Stomach (tissue), 9 donors: ENCODE measurements around the gene GLOD5. TPM values are rescaled to one million over a fixed set of nuclear protein-coding genes. Genes with fewer than 3 reads are reported as not detected.

Experiments
- DNase-seq, 2 donors: peaks; one replicate each; pipeline versions ENCODE4 v3.0.0 to v3.0.0-alpha.2; 2013 to 2019
- H3K27ac ChIP-seq, 5 donors: fragments of 200-600 bp in 4 of 5; sonication (generic) in 4 of 5; one replicate each; pipeline ENCODE4 v1.5.1; 2013 to 2019; ENCODE audit warnings: mild to moderate bottlenecking in 1 of 5, moderate library complexity in 1 of 5
- H3K27me3 ChIP-seq, 3 donors: fragments of 200-600 bp; sonication (generic); one replicate each; pipeline ENCODE4 v1.5.1; 2017 to 2019; ENCODE audit warnings: mixed run types in 1 of 3
- H3K36me3 ChIP-seq, 4 donors: fragments of 200-600 bp; sonication (generic); 1 replicate in 3 of 4; 2 replicates in 1 of 4; pipeline ENCODE4 v1.5.1; 2016 to 2019
- H3K4me1 ChIP-seq, 4 donors: fragments of 200-600 bp; sonication (generic); one replicate each; pipeline ENCODE4 v1.5.1; 2016 to 2019
- H3K4me3 ChIP-seq, 4 donors: fragments of 200-600 bp; sonication (generic) in 3 of 4; one replicate each; pipeline ENCODE4 v1.5.1; 2016 to 2019; ENCODE audit warnings: mild to moderate bottlenecking in 1 of 4
- H3K9me3 ChIP-seq, 4 donors: fragments of 200-600 bp; sonication (generic); one replicate each; pipeline ENCODE4 v1.5.1; 2016 to 2019
- EP300 ChIP-seq: sonication (generic); formaldehyde crosslinking; IDR thresholded peaks from one replicate; pipeline ENCODE4 v1.6.1; 2017; ENCODE audit warnings: antibody characterized with exemption
- POLR2A ChIP-seq, 4 donors: fragments of 450-650 bp; IDR thresholded peaks; one replicate each; pipeline ENCODE4 v1.6.1; 2016; ENCODE audit warnings: antibody characterized with exemption in 4 of 4, control low read depth in 2 of 4, mild to moderate bottlenecking in 1 of 4, moderate library complexity in 1 of 4
- POLR2AphosphoS5 ChIP-seq, 3 donors: sonication (generic); formaldehyde crosslinking; IDR thresholded peaks; one replicate each; pipeline ENCODE4 v1.6.1; 2016; ENCODE audit warnings: antibody characterized with exemption in 3 of 3
- WGBS, 5 donors: extraction: QIAGEN DNeasy Blood & Tissue Kit in 3 of 5; methylation state at CpG; one replicate each; pipeline versions ENCODE4 v1.1.5 to v1.1.7; 2013 to 2018; 5-methylcytosine and 5-hydroxymethylcytosine counted together
- intact Hi-C: fragments of 100-400 bp; cut with DNase I; formaldehyde crosslinking; loops from one replicate; pipeline ENCODE4 v1.15.1; 2023; ENCODE audit warnings: low total_unique reads
- polyA plus RNA-seq, 3 donors: library from polyadenylated mRNA; stranded (reverse); fragments of 200-250 nt; gene quantifications; one replicate each; pipeline ENCODE4 v1.2.3, GENCODE V29; 2013
- total RNA-seq, 5 donors: library from RNA; depleted of rRNA; stranded (reverse); fragments of >200 nt; gene quantifications; one replicate each; pipeline versions ENCODE4 v1.1.0 to v1.2.3, GENCODE V29; 2014 to 2016
- TF ChIP-seq, protein P1 (sequence below), 7 experiments: fragments of 450-650 bp in 4 of 7; fragments of 200-600 bp in 3 of 7; sonication (generic) in 3 of 7; IDR thresholded peaks; one replicate each; pipeline ENCODE4 v1.5.1; 2016 to 2019; ENCODE audit warnings: antibody characterized with exemption in 7 of 7, control low read depth in 2 of 7, mild to moderate bottlenecking in 1 of 7
- donor health status: healthy with polysubstance abuse.
- donor health status: Bipolar disorder and iron deficiency.
- donor health status: healthy.

GLOD5 gene
- total and polyA plus RNA-seq, 8 donors: 1.7 to 2.1 (median 1.7) TPM; not detected in 5

DNA sequence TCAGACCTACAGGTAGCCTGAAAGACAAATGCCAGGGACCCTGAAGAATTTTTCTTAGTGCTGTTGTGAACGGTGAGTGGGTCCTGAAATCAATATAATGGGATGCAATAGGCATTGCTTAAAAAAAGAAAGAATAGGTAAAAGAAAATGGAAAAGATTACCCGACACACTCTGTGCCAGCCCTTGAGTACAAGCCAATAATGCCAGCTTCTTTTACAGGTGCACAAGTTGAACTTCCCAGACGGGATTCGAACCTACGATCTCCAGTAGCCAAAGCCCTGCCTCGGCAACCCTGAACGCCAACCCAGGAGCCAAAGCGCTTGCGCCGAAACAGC, 24.7 kb upstream of the GLOD5 start:
- WGBS, 5 donors: 5 to 44% (median 8%) methylated on average over 7 to 10 of the region's 10 CpGs
- Histone ChIP-seq H3K36me3 (no peaks in the 10 kb centered on the region), H3K27me3 (no peaks in the 10 kb centered on the region), H3K27ac (peak overlapping the region in 4 of 5 donors; percentile 20 to 92 (median 66)), H3K4me3 (peak overlapping the region; percentile 14 to 60 (median 48)), H3K4me1 (peaks cover 0 to 8% (median 2%) of the 10 kb centered on the region in 4 donors), H3K9me3 (no peaks in the 10 kb centered on the region)
- intact Hi-C loops: no loop called here
- TF ChIP-seq EP300: no peak
- TF ChIP-seq, protein P1, sequence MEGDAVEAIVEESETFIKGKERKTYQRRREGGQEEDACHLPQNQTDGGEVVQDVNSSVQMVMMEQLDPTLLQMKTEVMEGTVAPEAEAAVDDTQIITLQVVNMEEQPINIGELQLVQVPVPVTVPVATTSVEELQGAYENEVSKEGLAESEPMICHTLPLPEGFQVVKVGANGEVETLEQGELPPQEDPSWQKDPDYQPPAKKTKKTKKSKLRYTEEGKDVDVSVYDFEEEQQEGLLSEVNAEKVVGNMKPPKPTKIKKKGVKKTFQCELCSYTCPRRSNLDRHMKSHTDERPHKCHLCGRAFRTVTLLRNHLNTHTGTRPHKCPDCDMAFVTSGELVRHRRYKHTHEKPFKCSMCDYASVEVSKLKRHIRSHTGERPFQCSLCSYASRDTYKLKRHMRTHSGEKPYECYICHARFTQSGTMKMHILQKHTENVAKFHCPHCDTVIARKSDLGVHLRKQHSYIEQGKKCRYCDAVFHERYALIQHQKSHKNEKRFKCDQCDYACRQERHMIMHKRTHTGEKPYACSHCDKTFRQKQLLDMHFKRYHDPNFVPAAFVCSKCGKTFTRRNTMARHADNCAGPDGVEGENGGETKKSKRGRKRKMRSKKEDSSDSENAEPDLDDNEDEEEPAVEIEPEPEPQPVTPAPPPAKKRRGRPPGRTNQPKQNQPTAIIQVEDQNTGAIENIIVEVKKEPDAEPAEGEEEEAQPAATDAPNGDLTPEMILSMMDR (IDR thresholded peaks at IDR 0.05): no peak
- TF ChIP-seq POLR2AphosphoS5 (IDR thresholded peaks at IDR 0.05): no peak
- TF ChIP-seq POLR2A (IDR thresholded peaks at IDR 0.05): no peak
- DNase-seq: no peak

DNA sequence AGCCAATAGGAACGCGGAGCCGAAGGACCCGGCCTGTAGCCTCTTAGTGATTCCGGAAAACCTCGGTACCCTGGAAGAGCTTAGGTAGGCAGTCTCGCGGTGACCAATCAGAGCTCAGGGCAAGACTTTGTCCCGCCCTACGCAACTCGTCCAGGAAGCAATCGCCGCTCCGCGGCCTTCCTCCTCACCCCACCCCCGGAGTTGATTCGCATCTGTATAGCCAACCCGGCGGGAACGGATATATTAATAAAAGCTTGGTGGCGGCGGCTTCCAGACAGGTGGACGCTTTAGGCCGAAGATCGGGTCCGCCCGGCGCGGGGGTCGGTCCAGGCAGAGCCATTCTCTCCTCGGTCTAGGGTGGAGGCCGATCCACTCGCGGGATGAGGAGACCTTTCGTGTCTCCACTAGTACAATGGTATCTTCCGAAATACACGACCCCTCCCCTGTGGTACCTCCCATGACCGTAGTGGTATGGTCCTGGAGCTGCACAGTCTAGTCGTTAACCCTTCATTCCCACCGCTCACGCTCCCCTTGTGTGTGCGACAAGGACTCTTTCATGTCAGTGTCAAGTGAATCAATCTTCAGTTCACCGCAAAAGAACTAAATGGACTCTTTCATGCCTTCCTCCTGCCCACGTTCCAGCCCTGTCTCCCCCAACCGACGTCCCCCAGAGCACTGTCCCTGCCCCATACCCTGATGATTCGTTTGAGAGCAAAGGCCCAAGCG, 24.2 kb upstream of the GLOD5 start:
- DNase-seq: peak; percentile 89 to 98
- H3K27me3 ChIP-seq: no peaks in the 10 kb centered on the region
- H3K9me3 ChIP-seq: no peaks in the 10 kb centered on the region
- peaks cover 0 to 8% (median 2%) of the 10 kb centered on the region in 4 donors for H3K4me1 ChIP-seq
- no peaks in the 10 kb centered on the region for H3K36me3 ChIP-seq
- WGBS, 5 donors: 0 to 39% (median 7%) methylated on average over 31 to 48 of the region's 48 CpGs
- peak overlapping the region; percentile 44 to 60 (median 53) for H3K4me3 ChIP-seq
- peak overlapping the region; percentile 87 to 92 (median 90) for H3K27ac ChIP-seq
- intact Hi-C loops: no loop called here
- TF ChIP-seq POLR2AphosphoS5 (IDR thresholded peaks at IDR 0.05) (peak in 2 of 3 donors; percentile 56 to 74), POLR2A (IDR thresholded peaks at IDR 0.05) (no peak)

DNA sequence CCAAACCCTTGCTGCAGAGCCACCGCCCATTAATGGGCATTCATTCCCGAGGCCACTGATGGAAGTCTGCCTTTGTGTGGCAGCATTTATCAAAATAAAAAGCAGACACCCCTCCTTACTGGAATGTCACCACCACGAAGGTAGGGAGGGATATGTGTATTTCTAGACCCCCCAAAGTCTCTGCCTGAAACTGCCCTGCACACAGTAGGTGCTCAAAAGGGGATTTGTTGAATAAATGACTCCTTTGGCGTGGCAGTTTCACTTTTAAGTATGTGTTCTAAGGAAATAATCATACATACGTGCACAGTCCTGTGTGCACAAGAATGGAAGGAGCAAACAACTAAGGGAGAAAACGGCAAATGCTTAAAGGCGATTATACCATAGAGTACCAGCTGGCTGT, 23.6 kb upstream of the GLOD5 start:
- 40 to 55% (median 44%) methylated on average over 7 of the region's 7 CpGs for WGBS, 5 donors
- TF ChIP-seq, protein P1 (IDR thresholded peaks at IDR 0.05): no peak
- TF ChIP-seq POLR2A (IDR thresholded peaks at IDR 0.05) (no peak), POLR2AphosphoS5 (IDR thresholded peaks at IDR 0.05) (no peak), EP300 (no peak)
- intact Hi-C loops: no loop called here

DNA sequence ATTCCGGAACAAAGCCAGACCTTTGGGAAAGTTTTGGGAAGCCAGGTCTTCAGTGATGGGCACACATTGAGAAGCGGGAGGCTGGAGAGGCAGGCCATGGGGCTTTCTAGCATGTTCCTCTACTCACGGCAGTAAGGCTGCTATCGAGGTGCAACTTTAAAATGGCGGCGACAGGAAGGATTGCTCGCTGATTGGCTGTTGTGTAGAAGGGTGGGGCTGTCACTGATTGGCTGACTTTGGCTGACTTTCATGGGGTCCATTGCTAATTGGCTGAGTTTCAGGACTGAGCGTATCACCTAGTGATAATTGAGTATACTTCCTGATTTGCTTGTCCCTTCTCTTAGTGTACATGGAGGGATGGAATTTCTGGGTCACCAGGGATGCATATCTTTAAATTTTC, 19.7 kb upstream of the GLOD5 start:
- DNase-seq: no peak
- Histone ChIP-seq H3K27ac (no peak overlapping the region), H3K27me3 (no peaks in the 10 kb centered on the region), H3K36me3 (no peaks in the 10 kb centered on the region), H3K9me3 (no peaks in the 10 kb centered on the region), H3K4me1 (peaks cover 0 to 8% (median 2%) of the 10 kb centered on the region in 4 donors), H3K4me3 (no peak overlapping the region)
- intact Hi-C loops: no loop called here
- no peak for TF ChIP-seq EP300
- TF ChIP-seq POLR2A (IDR thresholded peaks at IDR 0.05): no peak
- TF ChIP-seq POLR2AphosphoS5 (IDR thresholded peaks at IDR 0.05): no peak
- TF ChIP-seq, protein P1 (IDR thresholded peaks at IDR 0.05): no peak
- WGBS, 5 donors: 91 to 96% (median 95%) methylated on average over 8 of the region's 8 CpGs

More for the DNA sequence above, 23.6 kb upstream of the GLOD5 start:
- DNase-seq: no peak
- Histone ChIP-seq H3K36me3 (no peaks in the 10 kb centered on the region), H3K27ac (peak overlapping the region; percentile 87 to 92 (median 90)), H3K9me3 (no peaks in the 10 kb centered on the region), H3K4me1 (peaks cover 0 to 8% (median 2%) of the 10 kb centered on the region in 4 donors), H3K27me3 (no peaks in the 10 kb centered on the region), H3K4me3 (peak overlapping the region; percentile 44 to 60 (median 53))

DNA sequence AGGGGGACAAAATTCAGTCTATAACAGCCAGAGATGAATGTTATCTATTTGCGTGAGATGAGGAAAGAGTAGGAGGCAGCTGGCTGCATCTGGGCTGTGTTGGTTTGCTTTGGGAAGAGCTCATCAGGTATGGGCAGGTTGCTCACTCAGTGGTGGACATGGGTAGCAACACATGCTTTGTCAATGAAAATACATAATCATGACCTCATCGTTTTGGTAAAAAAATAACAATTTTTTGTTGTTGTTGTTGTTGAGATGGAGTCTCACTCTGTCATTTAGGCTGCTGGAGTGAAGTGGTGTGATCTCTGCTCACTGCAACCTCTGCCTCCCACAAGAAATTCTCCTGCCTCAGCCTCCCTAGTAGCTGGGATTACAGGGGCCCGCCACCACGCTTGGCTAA, 16.3 kb upstream of the GLOD5 start:
- Histone ChIP-seq H3K27me3 (no peaks in the 10 kb centered on the region), H3K27ac (no peak overlapping the region), H3K4me1 (no peaks in the 10 kb centered on the region), H3K36me3 (no peaks in the 10 kb centered on the region), H3K4me3 (no peak overlapping the region), H3K9me3 (no peaks in the 10 kb centered on the region)
- TF ChIP-seq, protein P1 (IDR thresholded peaks at IDR 0.05): no peak
- TF ChIP-seq EP300 (no peak), POLR2AphosphoS5 (IDR thresholded peaks at IDR 0.05) (no peak), POLR2A (IDR thresholded peaks at IDR 0.05) (no peak)
- DNase-seq: no peak
- intact Hi-C loops: no loop called here
- 68 to 94% (median 90%) methylated on average over 2 to 4 of the region's 4 CpGs for WGBS, 5 donors
